Posterior cingulate gyrus (tissue), 11 donors: ENCODE results near the gene DHCR24.

Experiments
- DNase-seq, 10 donors: peaks; one replicate each; pipeline versions ENCODE4 v3.0.0 to v3.0.0-alpha.2; 2020 to 2021; ENCODE audit warnings: mixed read lengths in 3 of 10
- intact Hi-C: fragments of 100-400 bp; cut with DNase I; formaldehyde crosslinking; loops from one replicate; pipeline ENCODE4 v1.15.1; 2023

DHCR24 gene

DNA sequence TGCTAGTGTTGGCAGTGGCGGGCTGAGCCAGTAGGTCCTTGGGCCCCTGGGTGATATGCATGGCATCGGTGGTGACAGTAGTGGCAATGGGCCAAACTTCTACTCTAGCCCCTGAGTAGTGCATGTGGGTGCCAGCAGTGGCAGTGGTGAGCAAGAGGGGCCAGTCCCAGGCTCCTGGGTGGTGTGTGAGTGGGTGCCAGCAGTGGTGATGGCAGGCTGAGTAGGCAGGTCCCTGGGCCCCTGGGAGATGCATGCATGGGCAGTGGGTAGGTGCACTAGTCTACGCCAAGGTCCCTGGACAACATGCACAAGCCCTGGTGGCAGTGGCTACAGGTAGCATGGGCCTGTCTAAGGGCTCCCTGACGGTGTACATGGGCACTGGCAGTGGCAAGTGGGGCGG, 61.3 kb downstream of the DHCR24 start:
- DNase-seq = no peak
- intact Hi-C loops = no loop called here

DNA sequence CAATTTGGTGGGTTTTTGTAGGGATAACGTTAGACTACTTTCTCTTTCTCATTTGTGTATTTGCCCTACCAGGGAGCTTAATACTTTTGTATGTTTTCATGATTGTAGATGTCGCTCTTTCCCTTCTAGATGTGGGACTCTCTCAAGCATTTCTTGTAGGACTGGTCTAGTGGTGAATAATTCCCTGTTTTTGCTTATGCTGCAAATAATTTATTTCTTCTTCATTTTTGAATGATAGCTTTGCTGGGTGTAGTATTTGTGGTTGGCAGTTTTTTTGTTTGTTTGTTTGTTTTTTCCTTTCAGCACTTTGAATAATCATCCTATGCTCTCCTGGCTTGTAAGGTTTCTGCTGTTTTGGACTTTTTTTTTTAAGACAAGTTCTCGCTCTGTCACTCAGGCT, 63.3 kb downstream of the DHCR24 start:
- DNase-seq = no peak
- intact Hi-C loops = no loop called here

DNA sequence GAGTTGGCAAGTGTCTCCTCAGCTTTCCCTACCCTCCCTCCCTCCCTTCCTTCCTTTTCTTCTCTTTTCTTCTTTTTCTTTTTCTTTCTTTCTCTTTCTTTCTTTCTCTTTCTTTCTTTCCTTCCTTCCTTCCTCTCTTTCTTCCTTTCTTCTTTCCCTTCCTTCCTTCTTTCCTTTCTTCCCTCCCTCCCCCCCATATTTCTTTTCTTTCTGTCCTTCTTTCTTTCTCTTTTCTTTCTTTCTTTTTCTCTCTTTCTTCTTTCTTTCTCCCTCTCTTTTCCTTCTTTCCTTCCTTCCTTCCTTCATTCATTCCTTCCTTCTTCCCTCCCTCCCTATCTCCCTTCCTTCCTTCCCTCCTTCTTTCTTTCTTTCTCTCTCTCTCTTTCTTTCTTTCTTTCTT, 67.3 kb downstream of the DHCR24 start:
- intact Hi-C loops = loop anchor here (10.0 kb wide), 1 partner anchor 745 kb away; no protein-coding TSS in a partner anchor
- no peak for DNase-seq

DNA sequence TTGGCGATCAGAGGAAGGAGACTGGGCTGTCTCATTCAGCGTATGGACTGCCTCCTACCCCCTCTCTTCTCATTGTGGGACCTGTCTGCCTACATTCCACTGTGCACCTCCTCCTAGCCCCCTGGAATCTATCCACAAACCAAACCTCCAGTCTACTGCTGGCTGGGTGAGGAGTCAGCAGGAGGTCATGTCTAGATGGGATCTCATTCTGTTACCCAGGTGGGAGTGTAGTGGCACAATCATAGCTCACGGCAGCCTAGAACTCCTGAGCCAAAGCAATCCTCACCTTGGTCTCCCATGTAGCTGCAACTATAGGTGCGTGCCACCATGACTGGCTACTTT, 67.8 kb downstream of the DHCR24 start:
- no peak for DNase-seq
- intact Hi-C loops = loop anchor here (10.0 kb wide), 1 partner anchor 744 kb away; no protein-coding TSS in a partner anchor

DNA sequence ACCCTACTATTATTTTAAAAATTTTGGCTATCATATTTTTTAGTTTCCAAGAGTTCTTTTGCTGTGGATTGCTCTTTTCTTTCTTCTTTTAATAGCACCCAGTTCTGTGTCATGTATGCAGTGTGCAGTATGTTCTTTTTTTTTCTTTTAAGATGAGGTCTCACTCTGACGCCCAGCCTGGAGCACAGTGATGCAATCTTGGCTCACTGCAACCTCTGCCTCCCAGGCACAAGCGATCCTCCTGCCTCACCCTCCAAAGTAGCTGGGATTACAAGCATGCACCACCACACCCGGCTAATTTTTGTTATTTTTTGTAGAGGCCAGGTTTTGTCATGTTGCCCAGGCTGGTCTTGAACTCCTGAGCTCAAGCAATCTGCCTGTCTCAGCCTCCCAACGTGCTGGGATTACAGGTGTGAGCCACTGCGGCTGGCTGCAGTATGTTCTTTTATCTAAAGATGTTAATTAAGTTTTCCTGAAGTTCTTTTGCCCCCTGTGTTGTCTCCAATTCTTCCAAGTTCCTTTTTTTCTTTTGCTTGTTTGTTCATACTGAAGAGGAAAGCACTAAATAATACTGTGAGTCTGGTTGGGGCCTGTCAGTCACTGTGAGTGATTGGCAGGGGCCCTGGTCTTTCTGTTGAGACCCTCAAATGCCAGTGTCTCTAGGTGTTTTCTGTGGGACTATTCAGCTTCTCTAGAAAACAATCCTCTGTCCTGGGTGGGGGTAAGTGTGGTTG, 68.4 kb downstream of the DHCR24 start:
- DNase-seq = no peak
- intact Hi-C loops = loop anchor here (10.0 kb wide), 1 partner anchor 744 kb away; no protein-coding TSS in a partner anchor

DNA sequence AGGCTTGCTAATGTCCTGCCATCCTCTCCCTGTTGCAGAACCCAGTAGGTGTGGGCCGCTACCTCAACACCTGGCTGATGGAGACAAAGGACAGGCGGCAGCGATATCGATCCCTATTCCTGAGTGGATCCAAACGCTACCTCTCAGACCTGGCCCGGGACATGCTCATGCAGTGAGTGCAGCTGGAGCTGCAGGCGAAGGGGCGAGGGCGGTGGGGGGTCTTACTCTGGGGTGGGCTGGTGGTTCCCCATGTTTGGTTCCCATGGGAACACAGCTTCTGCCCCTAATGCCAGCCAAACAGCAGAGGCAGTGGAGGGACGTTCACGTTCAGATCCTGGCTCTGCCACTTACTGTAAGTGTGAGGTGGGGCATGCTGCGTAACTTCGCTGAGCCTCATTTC, 70.0 kb downstream of the DHCR24 start:
- no peak for DNase-seq

DNA sequence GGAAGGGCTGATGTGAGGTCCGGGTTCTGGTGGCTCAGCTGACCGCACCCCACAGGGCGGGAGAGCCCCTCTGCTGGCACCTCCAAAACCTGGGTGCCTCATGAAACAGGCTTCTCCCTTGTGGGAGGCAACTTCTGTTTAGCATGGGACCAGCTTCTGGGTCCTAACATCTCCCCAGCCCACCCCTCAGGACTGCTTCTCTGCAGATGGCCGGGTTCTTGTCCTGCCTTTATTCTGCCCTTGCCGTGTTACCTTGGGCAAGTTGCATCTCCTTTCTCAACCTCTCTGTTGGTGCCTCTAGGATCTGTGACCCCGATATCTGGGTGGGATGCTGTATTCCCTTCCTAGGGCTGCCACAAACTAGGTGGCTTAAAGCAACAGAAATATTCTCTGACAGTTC, 70.9 kb downstream of the DHCR24 start:
- intact Hi-C loops = loop anchor here (10.0 kb wide), 1 partner anchor 741 kb away; no protein-coding TSS in a partner anchor

More for the DNA sequence above, 70.0 kb downstream of the DHCR24 start:
- intact Hi-C loops = loop anchor here (10.0 kb wide), 1 partner anchor 742 kb away; no protein-coding TSS in a partner anchor

DNA sequence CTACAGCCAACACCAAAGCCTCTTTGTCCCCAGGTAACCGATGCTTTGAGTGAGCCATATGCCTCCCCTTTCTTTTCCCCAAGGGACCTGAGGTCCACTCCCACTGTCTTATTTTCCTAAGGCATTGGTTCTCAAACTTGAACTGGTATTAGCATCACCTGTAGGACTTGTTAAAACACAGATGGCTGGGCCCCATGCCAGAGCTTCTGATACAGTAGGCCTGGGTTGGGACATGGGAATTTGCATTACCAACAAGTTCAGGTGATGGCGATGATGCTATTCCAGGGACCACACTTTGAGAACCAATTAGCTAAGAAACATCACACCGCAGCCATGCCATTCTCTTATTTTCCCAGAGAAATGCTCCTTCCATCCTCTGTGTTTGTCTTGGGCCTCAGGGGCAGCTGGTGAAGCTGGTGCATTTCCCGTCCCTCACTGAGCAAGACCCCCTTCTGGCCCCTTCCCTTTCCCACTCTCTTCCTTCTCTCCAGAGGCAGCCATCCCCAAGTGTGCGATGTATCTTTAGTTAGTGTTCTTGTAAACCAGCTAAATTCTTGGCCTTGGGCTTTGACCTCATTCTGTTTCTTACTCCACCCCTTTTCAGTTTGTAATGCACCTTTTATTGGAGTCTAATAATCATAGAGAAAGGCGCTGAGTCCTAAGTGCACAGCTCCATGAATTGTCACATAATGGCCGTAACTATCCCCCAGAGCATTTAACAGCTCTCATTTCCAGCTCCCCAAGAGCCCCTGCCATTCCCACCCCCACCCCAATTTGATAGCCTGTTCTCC, 71.7 kb downstream of the DHCR24 start:
- no peak for DNase-seq
- intact Hi-C loops = loop anchor here (10.0 kb wide), 1 partner anchor 740 kb away; no protein-coding TSS in a partner anchor

More for the DNA sequence above, 70.9 kb downstream of the DHCR24 start:
- DNase-seq = no peak

DNA sequence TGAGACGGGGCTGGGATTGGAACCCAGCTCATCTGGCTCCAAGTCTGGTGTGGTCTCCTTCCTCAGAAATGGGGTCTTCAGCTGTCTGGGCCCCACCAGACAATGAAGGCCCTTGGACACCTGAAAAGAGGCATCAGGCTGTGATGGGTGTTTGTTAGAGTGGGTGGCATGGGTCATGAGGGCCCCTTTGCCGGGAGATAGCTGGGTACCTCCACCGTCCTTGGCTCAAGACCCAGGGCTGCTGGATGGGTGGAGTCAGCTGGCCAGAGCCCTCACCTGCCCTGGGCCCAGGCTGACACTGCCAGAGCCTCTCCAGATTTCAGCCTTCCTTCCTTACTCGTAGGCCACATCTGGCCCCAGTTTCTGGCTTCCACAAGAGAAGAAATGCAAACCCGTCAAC, 72.4 kb downstream of the DHCR24 start:
- no peak for DNase-seq
- intact Hi-C loops = loop anchor here (10.0 kb wide), 1 partner anchor 740 kb away; no protein-coding TSS in a partner anchor

DNA sequence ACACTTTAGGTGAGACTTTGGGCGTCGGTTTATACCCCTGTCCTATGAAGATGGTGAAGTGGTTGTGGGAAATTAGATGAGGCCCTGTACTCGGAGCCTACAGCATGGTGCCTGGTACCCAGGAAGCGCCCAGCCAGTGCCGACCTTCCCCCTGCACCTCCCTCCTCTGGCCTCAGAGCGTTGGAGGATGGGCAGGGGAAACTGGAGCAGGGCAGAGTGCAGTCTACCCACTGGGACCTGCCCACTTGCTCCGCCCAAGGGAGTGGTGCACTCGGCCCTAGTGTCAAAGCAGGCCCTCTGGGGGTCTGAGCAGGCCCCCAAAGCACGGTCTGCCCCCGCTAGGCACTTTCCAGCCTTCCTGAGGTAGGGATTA, 72.9 kb downstream of the DHCR24 start:
- DNase-seq = no peak
- intact Hi-C loops = loop anchor here (10.0 kb wide), 1 partner anchor 739 kb away; no protein-coding TSS in a partner anchor

DNA sequence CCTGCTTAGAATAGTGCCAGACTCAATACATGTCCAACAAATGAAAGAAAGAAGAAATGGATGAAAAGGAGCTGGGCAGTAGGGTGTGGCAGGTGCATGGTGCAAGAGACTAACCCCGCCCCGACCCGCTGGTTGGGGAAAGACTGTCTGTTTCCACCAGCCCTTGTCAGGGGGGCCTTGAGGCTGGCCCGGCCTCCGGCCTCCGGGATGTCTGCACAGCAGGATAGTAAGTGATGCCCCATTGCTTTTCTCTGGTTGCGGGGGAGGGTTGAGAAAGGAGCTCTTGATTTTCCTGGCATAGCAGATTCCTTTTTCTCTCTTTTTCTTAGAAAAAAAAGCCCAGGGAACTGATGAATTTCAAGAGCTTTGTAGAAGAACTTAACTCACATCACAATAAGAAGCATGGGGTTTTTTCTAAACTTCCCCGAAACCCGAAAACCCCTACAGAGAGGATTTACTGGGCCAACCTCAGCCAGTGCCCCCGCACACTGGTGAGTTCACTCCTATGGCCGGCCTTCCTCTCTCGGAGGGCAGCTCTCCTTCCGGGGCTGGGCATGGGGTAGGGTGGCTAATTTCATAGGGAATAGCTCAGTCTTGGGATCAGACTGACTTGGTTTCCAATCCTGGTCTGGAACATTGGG, 73.4 kb downstream of the DHCR24 start:
- intact Hi-C loops = loop anchor here (10.0 kb wide), 1 partner anchor 739 kb away; no protein-coding TSS in a partner anchor
- no peak for DNase-seq

DNA sequence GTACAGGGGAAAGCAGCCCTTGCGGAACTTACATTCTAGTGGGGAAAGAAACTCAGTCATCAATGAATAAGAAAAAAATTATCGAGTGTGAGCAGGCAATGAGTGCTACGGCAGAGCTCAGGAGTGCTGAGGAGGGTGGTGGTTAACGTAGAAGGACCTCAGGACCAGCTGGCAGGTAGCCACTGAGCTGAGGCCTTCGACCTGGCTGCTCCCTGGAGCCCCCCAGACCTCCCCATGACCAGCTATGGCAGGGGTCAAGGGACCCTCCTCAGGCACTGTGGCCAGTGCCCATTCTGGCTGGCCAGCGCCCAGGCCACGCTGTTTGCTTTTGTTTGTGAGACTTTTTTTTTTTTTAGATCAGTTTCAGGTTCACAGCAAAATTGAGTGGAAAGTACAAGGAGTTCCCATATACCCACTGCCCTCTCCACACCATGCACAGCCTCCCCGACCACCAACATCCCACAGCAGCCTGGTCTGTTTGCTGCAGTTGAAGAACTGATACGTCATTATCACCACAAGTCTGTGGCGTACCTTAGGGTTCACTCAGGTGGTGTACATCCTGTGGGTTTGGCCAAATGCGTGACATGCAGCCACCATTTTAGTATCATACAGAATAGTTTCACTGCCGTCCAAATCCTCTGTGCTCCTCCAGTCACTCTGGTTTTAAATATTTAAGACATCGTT, 74.1 kb downstream of the DHCR24 start:
- no peak for DNase-seq
- intact Hi-C loops = loop anchor here (10.0 kb wide), 1 partner anchor 738 kb away; no protein-coding TSS in a partner anchor

DNA sequence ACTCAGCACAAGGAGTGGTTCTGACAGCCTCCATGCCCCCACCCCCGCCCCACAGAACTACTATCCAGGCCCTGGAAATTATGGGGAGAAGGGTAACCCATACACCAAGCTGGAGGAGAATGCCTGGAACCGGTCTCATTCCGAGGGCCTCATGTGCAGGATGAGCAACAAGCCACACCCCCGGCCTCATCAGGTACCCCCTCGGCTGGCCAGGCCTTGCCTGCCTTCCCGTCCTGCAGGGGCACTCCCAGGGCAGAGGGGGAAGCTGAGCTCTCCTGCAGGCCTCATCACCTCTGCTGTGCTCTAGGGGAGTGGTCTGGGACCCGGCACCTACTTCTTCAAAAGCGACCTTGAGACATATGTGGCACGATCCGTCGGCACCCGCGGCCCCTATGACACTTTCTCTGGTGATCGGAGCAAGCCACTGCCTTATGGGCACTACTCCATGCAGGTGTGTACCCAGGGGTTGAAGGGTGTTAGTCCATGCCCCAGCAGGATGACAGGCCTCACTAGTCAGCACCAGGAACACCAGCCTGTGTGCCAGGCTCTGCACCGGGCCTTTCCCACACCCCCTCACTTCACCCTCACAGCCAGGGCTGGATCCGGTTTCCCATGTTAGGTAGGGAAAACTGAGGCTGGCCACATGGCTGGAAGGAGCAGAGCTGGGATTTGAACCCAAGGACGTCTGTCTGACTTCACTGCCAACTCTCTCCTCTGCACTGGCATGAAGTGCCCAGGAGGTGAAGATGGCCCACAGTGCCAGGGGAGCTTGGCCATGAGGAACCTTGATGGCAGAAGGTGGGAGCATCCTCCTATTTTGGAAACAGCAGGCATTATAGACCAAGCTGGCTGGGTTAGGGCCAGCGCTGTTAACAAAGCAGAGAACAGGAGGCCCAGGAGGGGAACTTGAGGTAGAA, 75.0 kb downstream of the DHCR24 start:
- no peak for DNase-seq
- intact Hi-C loops = loop anchor here (2.0 to 10.0 kb wide), 2 partner anchors 139 to 737 kb away; no protein-coding TSS in a partner anchor

DNA sequence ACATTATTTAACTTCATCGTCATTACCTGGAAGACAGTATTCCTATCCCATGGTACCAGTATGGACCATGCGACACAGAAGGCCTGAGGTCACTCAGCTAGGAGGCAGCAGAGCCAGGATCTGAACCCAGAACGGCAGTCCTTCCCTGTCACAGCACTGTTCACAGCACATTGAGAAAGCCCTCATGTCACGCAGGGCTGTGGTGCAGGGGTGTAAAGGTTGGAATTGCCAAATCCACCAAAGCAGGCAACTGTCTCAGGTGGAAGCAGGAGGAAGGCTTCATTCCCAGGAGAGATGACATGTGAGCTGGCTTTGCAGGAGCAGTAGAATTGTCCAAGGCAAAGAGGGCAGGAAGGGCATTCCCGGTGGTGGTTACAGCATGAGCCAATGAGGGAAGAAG, 75.9 kb downstream of the DHCR24 start:
- DNase-seq = no peak
- intact Hi-C loops = loop anchor here (2.0 to 10.0 kb wide), 2 partner anchors 138 to 736 kb away; no protein-coding TSS in a partner anchor

DNA sequence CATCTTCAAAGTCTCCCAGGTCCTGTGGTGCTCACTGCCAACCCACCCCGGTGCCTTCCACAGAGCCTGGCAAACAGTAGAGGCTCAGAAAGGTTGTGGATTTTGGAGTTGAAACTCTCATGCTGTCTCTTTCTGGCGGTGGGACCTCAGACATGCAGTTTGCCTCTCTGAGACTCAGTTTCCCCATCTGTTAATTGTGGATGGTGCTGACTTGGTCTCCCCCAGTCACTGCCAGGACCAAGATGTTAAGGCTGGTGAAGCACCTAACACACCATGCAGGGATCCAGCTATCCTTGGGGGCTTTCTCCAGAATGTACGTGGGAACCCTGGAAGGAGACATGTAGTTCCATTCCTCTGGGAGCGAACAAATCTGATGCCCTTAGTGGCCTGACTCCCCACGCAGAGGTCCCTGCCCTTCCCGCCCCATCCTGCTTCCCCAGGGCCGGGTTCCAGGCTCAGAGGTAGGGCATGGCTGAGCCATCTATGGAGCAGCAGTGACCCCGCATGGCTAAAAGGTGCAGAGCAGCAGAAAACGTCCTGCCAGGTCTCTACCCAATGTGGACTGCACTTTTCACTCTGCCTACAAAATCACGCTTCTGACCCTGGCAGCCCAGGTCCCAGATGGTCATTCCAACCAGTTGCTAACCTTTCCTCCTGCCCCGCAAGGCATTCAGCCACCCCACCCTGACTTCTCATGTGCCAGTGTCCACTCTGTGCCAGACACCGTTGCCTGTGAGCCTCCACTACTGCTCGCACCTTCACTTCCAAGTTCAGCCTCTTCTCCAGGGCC, 76.6 kb downstream of the DHCR24 start:
- intact Hi-C loops = loop anchor here (2.0 to 10.0 kb wide), 2 partner anchors 138 to 736 kb away; no protein-coding TSS in a partner anchor
- DNase-seq = peak; percentile 40 to 95 (median 72)

DNA sequence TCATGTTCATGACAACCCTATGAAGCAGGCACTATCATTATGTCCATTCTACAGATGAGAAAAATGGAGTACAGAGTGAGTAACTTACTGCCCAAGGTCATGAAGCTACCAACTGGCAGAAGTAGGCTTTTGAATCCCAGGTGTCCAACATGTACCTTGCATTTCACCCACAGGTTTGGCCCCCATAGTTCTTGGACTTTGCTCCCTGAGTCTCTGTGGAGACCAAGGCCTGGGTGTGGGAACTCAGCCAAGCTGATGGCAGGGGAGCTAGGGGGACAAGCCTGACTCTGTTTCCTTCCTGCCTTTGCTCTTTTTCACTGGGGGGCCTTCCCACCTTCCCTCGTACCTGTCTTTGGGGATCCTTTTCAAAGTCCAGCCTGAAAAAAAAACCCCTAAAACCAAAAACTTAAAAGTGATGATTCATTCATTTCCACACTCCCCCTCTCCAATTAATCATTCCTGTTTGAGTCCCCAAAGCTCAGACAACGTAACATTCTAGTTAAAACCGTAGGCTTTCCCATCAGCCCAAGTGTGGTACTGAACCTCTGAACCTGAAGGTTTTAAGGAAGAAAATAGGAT, 77.4 kb downstream of the DHCR24 start:
- DNase-seq = peak in 1 of 10 donors; percentile 20
- intact Hi-C loops = loop anchor here (2.0 to 10.0 kb wide), 2 partner anchors 137 to 735 kb away; no protein-coding TSS in a partner anchor

DNA sequence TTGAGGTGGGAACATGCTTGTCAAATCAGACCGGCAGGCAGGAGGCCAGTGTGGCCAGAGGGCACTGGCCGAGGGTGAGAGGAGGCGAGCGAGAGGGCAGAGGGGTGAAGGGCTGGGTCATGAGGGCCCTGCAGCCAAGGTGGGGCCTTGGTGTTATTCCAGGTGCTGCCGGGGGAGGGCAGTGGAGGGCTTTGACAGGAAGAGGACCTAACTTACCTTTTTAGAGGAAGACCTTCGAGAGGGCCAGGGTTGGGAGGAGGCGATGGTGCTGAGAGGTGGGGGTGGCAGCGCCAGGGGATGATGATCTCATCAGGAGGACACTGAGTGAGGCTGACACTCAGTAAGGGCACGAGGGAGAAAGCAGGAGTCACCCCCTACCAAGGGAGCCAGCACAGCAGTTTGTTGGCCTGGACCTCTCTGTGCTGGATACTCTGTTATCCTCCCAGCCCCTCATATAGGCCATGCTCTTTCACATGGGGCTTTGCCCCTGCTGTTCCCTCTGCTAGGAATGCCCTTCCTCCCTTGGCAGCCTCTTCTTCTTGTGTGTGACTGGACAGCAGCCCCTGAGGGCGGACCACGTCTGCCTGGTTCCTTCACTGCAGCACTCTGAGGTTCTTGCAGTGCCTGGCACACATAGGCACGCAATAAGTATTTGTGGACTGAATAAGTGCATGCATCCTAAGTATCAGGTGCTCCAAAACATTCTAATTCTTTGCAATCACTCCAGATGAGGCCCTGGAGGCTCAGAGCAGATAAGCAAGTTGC, 78.4 kb downstream of the DHCR24 start:
- DNase-seq = no peak
- intact Hi-C loops = no loop called here
